Stimulated activated CD8-positive, alpha-beta memory T cell treated with anti-CD3 and anti-CD28 coated beads, Interleukin-15, amount 100 ng/mL, for 4 hours (primary cell): Measurements from ENCODE around the gene LPP.

ENCODE experiments used
- DNase-seq, 2 donors: peaks; one replicate each; pipeline ENCODE4 v3.0.0-alpha.2; 2020; ENCODE audit warnings: low read depth in 2 of 2

LPP gene

GRCh38 chr3:188220097-188220788, 66.3 kb downstream of the LPP start:
- no peak for DNase-seq

DNA sequence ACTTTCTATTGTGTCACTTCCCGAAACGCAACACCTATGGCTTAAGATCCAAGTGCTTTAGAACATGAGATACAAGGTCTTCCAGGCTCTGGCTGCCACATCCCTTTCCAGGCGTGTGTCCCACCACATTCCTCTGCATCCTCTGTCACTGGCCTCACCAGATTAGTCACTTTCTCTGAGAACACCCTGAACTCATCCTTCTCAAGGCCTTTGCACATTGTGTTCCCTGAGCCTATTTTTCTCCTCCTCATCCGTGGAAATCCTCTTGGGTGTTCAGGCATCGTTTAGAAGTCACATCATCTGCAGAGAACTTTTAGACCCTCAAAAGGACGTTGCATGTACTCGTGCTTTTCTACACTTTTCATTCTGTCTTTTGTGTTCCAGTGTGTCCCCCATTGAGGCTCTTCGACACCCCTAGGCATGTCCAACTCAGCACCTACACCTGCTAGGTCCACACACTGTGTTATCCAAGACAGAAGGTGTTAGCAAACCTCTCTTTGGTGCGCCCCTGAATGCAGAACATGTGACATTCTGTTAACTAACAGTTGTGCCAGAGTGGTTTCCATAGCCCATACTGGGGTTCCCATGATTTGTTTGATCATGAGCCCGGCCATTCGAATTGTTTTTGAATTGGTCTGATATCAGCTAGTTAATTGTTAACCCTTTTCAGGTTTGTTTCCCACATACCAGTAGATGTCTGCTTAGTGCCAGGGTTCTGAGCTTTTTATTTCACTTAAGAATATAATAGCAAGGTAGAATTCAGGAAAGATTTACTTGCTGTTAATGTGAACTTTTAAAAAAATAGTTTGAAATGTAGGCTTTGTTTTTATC, 67.2 kb downstream of the LPP start:
- no peak for DNase-seq

GRCh38 chr3:188223936-188224335, 70.0 kb downstream of the LPP start:
- no peak for DNase-seq

DNA sequence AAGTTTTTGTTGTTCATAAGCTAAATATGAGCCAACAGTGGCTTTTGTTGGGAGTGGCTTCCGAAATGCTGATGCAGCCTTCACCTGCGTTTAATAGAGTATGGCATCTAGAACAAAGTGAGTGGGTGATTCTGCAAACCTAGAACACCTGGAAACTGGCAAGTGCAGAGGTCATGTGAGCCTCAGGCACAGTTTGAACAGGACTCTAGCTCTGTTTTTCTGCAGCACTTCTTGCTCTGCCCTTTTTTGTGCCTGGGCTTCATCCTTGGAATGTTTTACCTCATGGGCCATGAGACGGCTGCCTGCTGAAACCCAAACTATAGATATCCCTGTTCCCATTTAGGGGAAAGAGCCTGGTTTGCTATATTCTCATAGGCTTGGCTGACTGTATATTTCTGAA, 73.5 kb downstream of the LPP start:
- DNase-seq = no peak

DNA sequence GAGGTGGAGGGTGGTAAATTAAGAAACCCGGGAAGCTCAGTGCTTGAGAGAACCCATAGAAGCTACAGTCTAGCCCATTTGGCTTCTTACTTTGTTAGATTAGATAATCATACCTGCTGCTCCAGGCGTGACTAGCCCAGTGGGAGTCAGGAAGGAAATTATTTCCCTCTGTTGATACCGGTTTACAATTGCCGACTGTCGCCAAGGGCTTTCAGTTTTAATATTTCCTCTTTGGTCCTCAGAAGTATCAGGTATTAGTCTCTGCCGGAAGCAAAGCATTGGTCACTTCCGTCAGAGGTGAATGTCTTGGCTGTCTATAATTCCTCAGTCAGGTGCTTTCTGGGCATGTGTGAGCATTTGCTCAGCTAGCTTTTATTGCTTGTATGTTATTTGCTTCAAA, 75.2 kb downstream of the LPP start:
- DNase-seq = no peak

- no peak for DNase-seq
Measured at GRCh38 chr3:188229726-188230125, 75.8 kb downstream of the LPP start.

- DNase-seq = no peak
Measured at GRCh38 chr3:188230962-188231361, 77.0 kb downstream of the LPP start.

- DNase-seq = no peak
Measured at GRCh38 chr3:188231456-188231855, 77.5 kb downstream of the LPP start.

- DNase-seq = no peak
Measured at GRCh38 chr3:188232656-188233055, 78.7 kb downstream of the LPP start.

DNA sequence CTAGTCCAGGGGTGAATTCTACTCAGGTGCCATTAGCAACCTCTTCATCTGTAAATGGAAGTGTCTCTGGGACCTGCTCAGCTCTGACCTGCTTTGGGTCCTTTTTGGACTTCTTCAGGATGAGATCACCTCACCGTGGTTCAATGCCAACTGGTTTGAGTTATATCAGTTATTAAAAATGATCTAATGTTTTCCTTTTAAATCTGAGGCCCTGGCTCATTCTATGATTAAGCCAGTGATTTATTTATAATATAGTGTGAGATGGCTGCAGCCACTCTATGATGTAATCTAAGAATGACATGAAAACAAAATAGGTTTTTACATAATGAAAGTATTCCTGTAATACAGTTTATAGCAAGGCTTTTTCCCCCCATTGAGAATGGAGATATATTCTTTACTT, 79.4 kb downstream of the LPP start:
- no peak for DNase-seq

DNA sequence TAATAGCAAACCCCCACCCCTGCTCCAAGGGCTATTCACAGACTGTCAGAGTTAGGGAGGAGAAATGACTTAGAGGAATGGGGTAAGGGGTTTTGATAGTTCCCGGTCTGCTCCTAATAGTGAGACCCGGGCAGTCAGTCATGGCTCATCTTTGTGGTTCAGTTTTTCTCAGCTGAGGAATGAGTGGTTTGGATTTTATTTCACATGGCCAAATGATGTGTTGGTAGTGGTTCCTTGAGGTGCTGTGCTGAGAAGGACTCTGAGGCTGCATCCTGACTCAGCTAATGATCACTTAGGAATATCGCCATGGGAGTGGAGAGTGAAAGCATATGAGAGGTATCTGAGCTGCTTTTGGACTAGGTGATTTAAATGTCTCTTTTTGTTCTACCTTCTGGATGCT, 80.2 kb downstream of the LPP start:
- no peak for DNase-seq

DNA sequence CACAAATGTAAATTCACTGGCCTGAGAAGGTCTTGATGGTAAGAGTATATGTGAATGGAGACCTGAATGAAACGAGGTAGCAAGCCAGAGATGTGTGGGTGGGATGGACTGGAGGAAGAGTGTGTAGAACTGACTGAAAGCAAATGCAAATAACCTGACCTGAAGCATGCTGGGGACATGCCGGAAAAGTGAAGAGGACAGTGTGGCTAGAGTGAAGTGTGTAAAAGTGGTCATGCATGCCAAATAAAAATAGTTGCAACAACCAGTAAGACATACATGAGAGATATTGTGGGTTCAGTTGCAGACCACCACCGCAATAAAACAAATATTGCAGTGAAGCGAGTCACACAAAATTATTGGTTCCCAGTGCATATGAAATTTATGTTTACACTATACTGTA, 82.3 kb downstream of the LPP start:
- DNase-seq = no peak

- DNase-seq = no peak
Measured at GRCh38 chr3:188239035-188239434, 85.1 kb downstream of the LPP start.

DNA sequence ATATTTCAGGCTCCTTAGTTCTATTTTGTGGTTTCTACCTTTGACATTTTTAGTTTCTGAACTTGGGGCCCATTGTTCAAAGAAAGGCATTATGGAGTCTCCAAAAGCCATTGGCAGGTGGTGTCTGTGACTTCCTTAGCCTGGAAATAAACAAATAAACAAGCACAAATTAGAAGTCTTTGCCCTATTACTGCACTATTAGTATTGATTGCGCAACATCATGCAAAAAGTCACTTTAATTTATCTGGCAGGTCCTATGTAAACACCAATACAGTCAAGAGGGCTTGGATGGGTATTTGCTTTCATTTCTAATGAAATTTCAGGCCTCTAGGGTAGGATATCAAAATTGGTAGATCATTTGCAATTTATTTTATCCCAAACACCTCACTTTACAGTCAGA, 85.6 kb downstream of the LPP start:
- DNase-seq = no peak

DNA sequence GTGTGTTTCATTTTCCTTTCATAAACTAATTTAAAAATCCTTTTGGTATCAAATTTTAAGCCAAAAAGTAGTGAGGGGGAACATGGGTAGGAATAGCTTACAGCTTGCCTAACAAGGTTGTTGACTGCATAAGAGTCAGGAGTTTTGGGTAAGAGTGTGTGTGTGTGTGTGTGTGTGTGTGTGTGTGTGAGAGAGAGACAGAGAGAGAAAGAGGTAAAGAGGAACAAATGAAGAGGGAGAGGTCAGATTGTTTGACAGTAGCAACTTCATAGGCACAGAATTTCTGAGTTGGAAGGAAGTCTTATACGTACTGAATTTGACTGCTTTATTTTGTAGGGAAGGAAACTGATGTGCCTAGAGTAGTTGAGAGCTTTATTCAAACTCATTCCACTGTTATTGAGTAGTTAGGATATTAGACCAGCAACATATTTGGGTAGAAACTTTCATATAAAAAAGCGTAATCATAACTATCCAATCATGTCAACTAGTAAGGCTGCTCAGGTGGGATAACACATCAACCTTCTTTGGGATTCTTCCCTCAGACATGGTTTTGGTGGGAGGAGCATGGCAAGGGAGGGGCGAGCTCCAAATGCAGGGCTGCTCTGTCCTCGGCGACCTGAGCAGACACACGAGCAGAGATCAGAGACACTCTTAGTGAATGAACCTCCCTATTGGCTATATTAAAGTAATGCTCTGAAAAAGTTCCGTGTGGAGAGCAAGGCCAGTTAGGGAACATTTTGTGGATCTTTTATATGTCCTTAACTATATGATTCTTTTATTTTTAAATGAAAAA, 86.4 kb downstream of the LPP start:
- DNase-seq = no peak

DNA sequence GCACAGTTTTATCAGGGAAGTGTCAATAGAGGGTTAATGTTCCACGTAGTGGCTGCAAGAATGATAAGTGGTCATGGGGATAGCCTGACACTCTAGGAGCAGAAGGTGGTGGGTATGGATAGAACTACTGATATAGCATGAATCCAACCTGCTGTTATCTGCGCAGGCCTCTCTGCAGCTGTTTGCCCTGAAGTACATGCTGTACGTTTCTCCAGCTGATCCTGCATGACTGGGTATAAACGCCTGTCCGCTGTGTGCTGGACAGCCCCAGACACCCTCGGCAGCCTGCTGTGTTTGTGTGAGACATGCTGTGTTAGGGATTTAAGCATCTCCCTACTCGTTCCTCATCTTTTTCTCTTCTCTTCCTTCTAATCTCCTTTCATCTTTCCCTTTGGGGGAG, 87.1 kb downstream of the LPP start:
- DNase-seq = no peak

DNA sequence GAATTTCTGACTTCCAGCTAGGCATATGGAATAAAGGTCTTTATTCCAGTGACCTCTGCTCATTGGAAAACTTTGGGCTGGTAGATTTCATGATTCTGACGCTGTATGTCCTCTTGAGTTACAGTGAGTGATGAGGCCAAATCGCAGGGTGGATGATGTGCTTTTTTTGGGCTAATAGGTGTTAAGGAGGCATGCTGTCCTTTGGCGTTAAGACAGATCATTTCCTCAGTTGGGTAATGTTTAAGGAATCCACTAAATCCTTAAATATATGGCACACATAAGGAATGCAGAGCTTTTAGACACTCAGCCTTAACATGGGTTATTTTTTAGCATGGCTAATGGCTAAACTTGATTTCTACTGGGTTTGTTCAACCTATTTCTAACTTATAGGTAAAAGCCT, 87.9 kb downstream of the LPP start:
- DNase-seq = no peak

DNA sequence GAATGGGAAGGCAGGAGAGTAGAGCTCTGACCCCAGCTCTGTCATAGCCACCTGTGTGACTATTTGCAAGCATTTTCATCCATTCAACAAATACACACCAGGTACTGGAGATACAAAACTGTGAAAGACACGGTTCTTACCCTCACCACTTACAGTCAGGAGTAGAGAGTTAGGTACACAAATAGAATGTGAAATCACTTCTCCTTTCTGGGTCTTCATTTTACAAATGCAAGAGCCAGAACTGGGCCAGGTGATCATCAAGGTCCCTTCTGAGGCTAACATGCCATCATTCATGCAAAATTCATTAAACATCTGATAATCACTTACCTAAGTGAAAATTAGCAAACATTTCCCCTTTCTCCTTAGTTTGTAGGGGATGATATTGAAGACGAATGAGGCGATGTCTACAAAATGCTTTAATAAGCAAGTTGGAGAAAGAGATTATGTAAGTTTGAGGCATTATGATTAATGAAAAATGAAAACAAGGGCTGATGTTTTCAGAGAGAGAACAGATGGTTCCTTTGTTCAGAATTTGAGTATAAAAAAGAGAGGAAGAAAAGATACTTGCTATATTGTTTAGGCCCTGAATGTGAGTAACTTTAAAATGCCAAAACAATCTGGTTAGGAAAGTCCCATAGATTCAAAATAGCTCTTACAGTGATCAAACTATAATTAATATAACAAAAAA, 88.6 kb downstream of the LPP start:
- no peak for DNase-seq

GRCh38 chr3:188243124-188243795, 89.3 kb downstream of the LPP start:
- DNase-seq = no peak

DNA sequence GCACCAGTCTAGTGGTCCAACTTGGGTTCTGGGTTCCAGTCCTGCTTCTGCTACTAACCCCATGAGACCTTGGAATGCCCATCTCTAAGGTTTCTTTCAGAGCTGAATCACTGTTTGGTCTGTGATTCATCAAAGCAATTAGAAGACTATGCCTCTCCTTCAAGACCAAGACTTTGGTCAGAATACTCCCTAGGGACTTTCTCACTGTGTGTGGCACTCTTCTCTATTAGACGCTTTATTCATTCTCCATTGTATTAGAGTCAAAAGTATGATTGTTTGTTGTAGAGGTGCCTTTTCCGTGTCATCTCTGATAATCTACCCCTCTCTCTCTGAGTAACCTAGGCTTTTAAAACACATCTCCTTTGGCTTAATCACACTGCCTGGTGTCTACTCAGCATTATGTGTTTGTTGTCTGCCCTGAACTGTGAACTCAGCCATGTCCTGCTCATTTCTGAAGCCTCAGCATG, 90.5 kb downstream of the LPP start:
- DNase-seq = no peak

- no peak for DNase-seq
Measured at GRCh38 chr3:188246905-188247304, 92.9 kb downstream of the LPP start.
